A549 (cell line): ENCODE measurements around the gene PRR12. TPM values are rescaled to one million over a fixed set of nuclear protein-coding genes. Genes with fewer than 3 reads are reported as not detected.

Experiments used
- ATAC-seq, 2 experiments: fragments of 200-7000 bp in 1 of 2; fragments of >200 bp in 1 of 2; cut with Nextera tagmentation in 1 of 2; cut with Tn5 transposase in 1 of 2; 3 replicates each; pipeline versions ENCODE4 v1.8.0 to v1.9.1; 2018 to 2020; ENCODE audit warnings: mild to moderate bottlenecking in 1 of 2, moderate library complexity in 1 of 2
- CTCF ChIA-PET: fragments of 300-600 bp; sonication (Branson Sonifier 250); formaldehyde crosslinking; extraction: SDS; loops from one replicate; lab custom pipeline; 2021; ENCODE audit warnings: antibody characterized with exemption, inconsistent platforms; lab: Yijun Ruan, JAX
- POLR2A ChIA-PET: fragments of 350-600 bp; formaldehyde crosslinking; extraction: SDS; loops from one replicate; lab custom pipeline; 2021; ENCODE audit warnings: antibody characterized with exemption, inconsistent platforms; lab: Yijun Ruan, JAX
- DNase-seq, 2 experiments: peaks; one replicate each; pipeline versions ENCODE4 v3.0.0 to v3.0.0-alpha.2; 2011 to 2016; ENCODE audit warnings: low read depth in 1 of 2, low spot score in 1 of 2
- FAIRE-seq: peaks from 2 replicates; lab custom pipeline; 2011; peaks lifted over from hg19 to GRCh38; lab: Jason Lieb, UNC
- H3K27ac ChIP-seq, 2 experiments: fragments of >200 bp; sonication (Bioruptor Twin); formaldehyde crosslinking; 3 replicates each; pipeline ENCODE4 v1.5.1; 2016 to 2017
- H3K4me1 ChIP-seq: fragments of >200 bp; sonication (Bioruptor Twin); formaldehyde crosslinking; 3 replicates; pipeline ENCODE4 v1.6.1; 2016
- H3K4me2 ChIP-seq: fragments of >200 bp; sonication (Bioruptor Twin); formaldehyde crosslinking; 3 replicates; pipeline ENCODE4 v1.6.1; 2016
- H3K4me3 ChIP-seq: fragments of >200 bp; sonication (Bioruptor Twin); formaldehyde crosslinking; 3 replicates; pipeline ENCODE4 v1.5.1; 2016
- H3K9me3 ChIP-seq: fragments of >200 bp; sonication (Bioruptor Twin); formaldehyde crosslinking; 3 replicates; pipeline ENCODE4 v1.6.1; 2016
- BCL3 ChIP-seq: fragments of >200 bp; sonication (Bioruptor Twin); formaldehyde crosslinking; IDR thresholded peaks from 3 replicates; pipeline ENCODE4 v1.6.1; 2016
- CBX2 ChIP-seq: fragments of 200-600 bp; sonication (generic); IDR thresholded peaks from 2 replicates; pipeline ENCODE4 v1.6.1; 2016; ENCODE audit warnings: low read depth, mild to moderate bottlenecking, borderline replicate concordance
- CEBPB ChIP-seq, 2 experiments: fragments of >200 bp in 1 of 2; sonication (Bioruptor Twin) in 1 of 2; formaldehyde crosslinking in 1 of 2; IDR thresholded peaks; 2 replicates each; pipeline ENCODE4 v1.6.1; 2012 to 2016
- CHD2 ChIP-seq: fragments of 150-350 bp; IDR thresholded peaks from 2 replicates; pipeline ENCODE4 v1.6.1; 2014; ENCODE audit warnings: low read length; ENCODE audit not compliant: partially characterized antibody
- EHMT2 ChIP-seq: fragments of 200-600 bp; sonication (generic); IDR thresholded peaks from 2 replicates; pipeline ENCODE4 v1.6.1; 2016; ENCODE audit warnings: antibody characterized with exemption, low read depth, mild to moderate bottlenecking, moderate library complexity
- FOSL2 ChIP-seq, 2 experiments: fragments of 450-650 bp in 1 of 2; fragments of >200 bp in 1 of 2; sonication (Bioruptor Twin) in 1 of 2; formaldehyde crosslinking; IDR thresholded peaks; 2 replicates each; pipeline versions ENCODE4 v1.5.0 to v1.6.1; 2016 to 2020; ENCODE audit warnings: mild to moderate bottlenecking in 1 of 2, moderate library complexity in 1 of 2
- FOXS1 ChIP-seq: fragments of 250-450 bp; sonication (Bioruptor Pico); IDR thresholded peaks from 2 replicates; pipeline ENCODE4 v1.5.0; 2020; ENCODE audit warnings: mild to moderate bottlenecking, moderate library complexity
- GATA3 ChIP-seq: IDR thresholded peaks from 2 replicates; pipeline ENCODE4 v1.6.1; 2012; ENCODE audit warnings: borderline replicate concordance
- HEYL ChIP-seq: fragments of 250-450 bp; sonication (Bioruptor Pico); IDR thresholded peaks from 2 replicates; pipeline ENCODE4 v1.8.0; 2021; ENCODE audit warnings: mild to moderate bottlenecking, moderate library complexity
- HOXB13 ChIP-seq: fragments of 250-450 bp; sonication (Bioruptor Pico); IDR thresholded peaks from 2 replicates; pipeline ENCODE4 v1.5.0; 2020; ENCODE audit warnings: low read depth, mild to moderate bottlenecking, moderate library complexity
- NPAS2 ChIP-seq: fragments of 250-450 bp; sonication (Bioruptor Pico); IDR thresholded peaks from 2 replicates; pipeline ENCODE4 v1.8.0; 2022; ENCODE audit warnings: mild to moderate bottlenecking, moderate library complexity, borderline replicate concordance
- NR3C1 ChIP-seq: fragments of >200 bp; sonication (Bioruptor Twin); formaldehyde crosslinking; IDR thresholded peaks from 3 replicates; pipeline ENCODE4 v1.6.1; 2017
- RAD21 ChIP-seq, 2 experiments: fragments of >200 bp in 1 of 2; sonication (Bioruptor Twin) in 1 of 2; formaldehyde crosslinking in 1 of 2; IDR thresholded peaks in 1 of 2; conservative IDR thresholded peaks in 1 of 2; 2 replicates in 1 of 2; 3 replicates in 1 of 2; pipeline ENCODE4 v1.6.1; 2012 to 2018; ENCODE audit warnings: inconsistent platforms in 1 of 2
- SMC3 ChIP-seq: fragments of >200 bp; sonication (Bioruptor Twin); formaldehyde crosslinking; IDR thresholded peaks from 3 replicates; pipeline ENCODE4 v1.6.1; 2018; ENCODE audit warnings: inconsistent platforms
- SREBF2 ChIP-seq: fragments of 450-650 bp; IDR thresholded peaks from 2 replicates; pipeline ENCODE4 v1.6.1; 2014; ENCODE audit warnings: mild to moderate bottlenecking, moderate library complexity
- TFCP2L1 ChIP-seq: fragments of 250-450 bp; sonication (Bioruptor Pico); IDR thresholded peaks from 2 replicates; pipeline ENCODE4 v1.5.0; 2021; ENCODE audit warnings: mild to moderate bottlenecking
- USF2 ChIP-seq: fragments of 450-650 bp; IDR thresholded peaks from 2 replicates; pipeline ENCODE4 v1.6.1; 2014; ENCODE audit warnings: antibody characterized with exemption
- ZC3H11A ChIP-seq: fragments of 450-650 bp; IDR thresholded peaks from 2 replicates; pipeline ENCODE4 v1.6.1; 2014; ENCODE audit warnings: antibody characterized with exemption, mild to moderate bottlenecking
- ZFP36 ChIP-seq: fragments of 450-650 bp; IDR thresholded peaks from 2 replicates; pipeline ENCODE4 v1.6.1; 2014; ENCODE audit warnings: borderline replicate concordance; ENCODE audit not compliant: partially characterized antibody
- WGBS: methylation state at CpG from one replicate; pipeline ENCODE4 v1.1.6; 2017; ENCODE audit errors: missing lambda C conversion rate; 5-methylcytosine and 5-hydroxymethylcytosine counted together
- polyA plus RNA-seq, 4 experiments: library from polyadenylated mRNA; depleted of rRNA in 3 of 4; stranded (reverse); fragments of >200 nt; fragmentation: RNase III in 1 of 4; extraction: RNeasy Plus Mini Kit Qiagen cat#74134 plus additional on column Dnase treatment in 1 of 4; gene quantifications; 2 replicates in 3 of 4; 3 replicates in 1 of 4; pipeline ENCODE4 v1.2.3, GENCODE V29; 2011 to 2017
- TF ChIP-seq, protein P1 (sequence below): fragments of >200 bp; sonication (Bioruptor Twin); formaldehyde crosslinking; IDR thresholded peaks from 3 replicates; pipeline ENCODE4 v1.5.1; 2016
- TF ChIP-seq, protein P2 (sequence below): IDR thresholded peaks from 2 replicates; pipeline ENCODE4 v1.6.1; 2012
- TF ChIP-seq, protein P3 (sequence below): fragments of 200-600 bp; sonication (generic); IDR thresholded peaks from 2 replicates; pipeline ENCODE4 v1.6.1; 2016; ENCODE audit warnings: antibody characterized with exemption, mild to moderate bottlenecking, moderate library complexity

The PRR12 gene
- polyA plus RNA-seq, 2 of the 4 experiments (the other 2 are of a cell fraction): 0.78 to 15.6 TPM

DNA sequence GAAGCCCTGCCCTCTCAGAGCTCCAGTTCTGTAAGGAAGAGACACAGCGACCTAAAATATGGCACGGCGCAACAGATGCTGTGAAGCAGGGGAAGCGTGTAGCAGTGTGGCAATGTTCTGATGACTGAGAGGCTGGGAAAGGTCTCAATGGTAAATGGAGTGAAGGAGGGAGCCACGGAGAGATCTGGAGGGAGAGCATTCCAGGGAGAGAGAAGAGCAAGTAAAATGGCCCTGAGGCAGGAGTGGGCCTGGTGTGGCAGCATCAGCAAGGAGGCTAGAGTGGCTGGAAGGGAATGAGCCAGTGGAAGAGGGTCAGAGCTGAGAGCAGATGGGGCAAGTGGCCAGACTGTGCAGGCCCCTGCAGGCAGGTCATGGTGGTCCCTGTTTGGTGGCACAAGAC, 46.8 kb upstream of the PRR12 start:
- ATAC-seq: 0 out of 6 replicates have a peak, but pooled peaks of 1 of the 2 experiments have one; percentile 17
- Histone ChIP-seq H3K4me3 (no peak overlapping the region), H3K9me3 (no peaks in the 10 kb centered on the region)
- CTCF ChIA-PET: interaction anchor here (2.0 to 11.8 kb wide), 3 partner anchors 8 to 71 kb away, joined by 8 to 210 read pairs (median 22); partner anchors contain the start of gene FLT3LG
- peak; percentile 89 for TF ChIP-seq ZFP36
- no peak for TF ChIP-seq FOXS1 (CRISPR knock-in tag)
- TF ChIP-seq, all 56 proteins: peak for 1
- FAIRE-seq (no peak), DNase-seq (no peak)
- H3K4me1 ChIP-seq: 0 out of 3 replicates have a peak, but pooled peaks cover 3% of the 10 kb centered on the region
- POLR2A ChIA-PET: no interaction called here
- no peak overlapping the region for H3K27ac ChIP-seq
- 82% methylated on average over 5 of the region's 5 CpGs for WGBS
- H3K4me2 ChIP-seq: no peak overlapping the region

GRCh38 chr19:49546825-49547565, 44.0 kb upstream of the PRR12 start:
- CTCF ChIA-PET: interaction anchor here (0.6 to 19.1 kb wide), 48 partner anchors 11 to 815 kb away, joined by 3 to 426 read pairs (median 5); partner anchors contain the start of genes FLT3LG, GFY, NOSIP and PRMT1
- TF ChIP-seq, protein P1, sequence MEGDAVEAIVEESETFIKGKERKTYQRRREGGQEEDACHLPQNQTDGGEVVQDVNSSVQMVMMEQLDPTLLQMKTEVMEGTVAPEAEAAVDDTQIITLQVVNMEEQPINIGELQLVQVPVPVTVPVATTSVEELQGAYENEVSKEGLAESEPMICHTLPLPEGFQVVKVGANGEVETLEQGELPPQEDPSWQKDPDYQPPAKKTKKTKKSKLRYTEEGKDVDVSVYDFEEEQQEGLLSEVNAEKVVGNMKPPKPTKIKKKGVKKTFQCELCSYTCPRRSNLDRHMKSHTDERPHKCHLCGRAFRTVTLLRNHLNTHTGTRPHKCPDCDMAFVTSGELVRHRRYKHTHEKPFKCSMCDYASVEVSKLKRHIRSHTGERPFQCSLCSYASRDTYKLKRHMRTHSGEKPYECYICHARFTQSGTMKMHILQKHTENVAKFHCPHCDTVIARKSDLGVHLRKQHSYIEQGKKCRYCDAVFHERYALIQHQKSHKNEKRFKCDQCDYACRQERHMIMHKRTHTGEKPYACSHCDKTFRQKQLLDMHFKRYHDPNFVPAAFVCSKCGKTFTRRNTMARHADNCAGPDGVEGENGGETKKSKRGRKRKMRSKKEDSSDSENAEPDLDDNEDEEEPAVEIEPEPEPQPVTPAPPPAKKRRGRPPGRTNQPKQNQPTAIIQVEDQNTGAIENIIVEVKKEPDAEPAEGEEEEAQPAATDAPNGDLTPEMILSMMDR: peak; percentile 97
- TF ChIP-seq, protein P2, sequence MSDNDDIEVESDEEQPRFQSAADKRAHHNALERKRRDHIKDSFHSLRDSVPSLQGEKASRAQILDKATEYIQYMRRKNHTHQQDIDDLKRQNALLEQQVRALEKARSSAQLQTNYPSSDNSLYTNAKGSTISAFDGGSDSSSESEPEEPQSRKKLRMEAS: peak; percentile 60
- TF ChIP-seq ZC3H11A (no peak), SMC3 (peak; percentile 94), NR3C1 (no peak), RAD21 (conservative IDR thresholded peaks at IDR 0.05 in 1 of 2, IDR thresholded peaks at IDR 0.05 in 1 of 2) (peak; percentile 94 to 98), ZFP36 (no peak)
- DNase-seq (peak; percentile 91 to 94), FAIRE-seq (peak; percentile 100), ATAC-seq (peak; percentile 88 to 89)
- Histone ChIP-seq H3K27ac (peak overlapping the region in 1 of 2 experiments; percentile 29; a peak in 3 of 6 replicates), H3K4me3 (peak overlapping the region; percentile 23; the same call in 1 of the 3 replicates), H3K9me3 (no peaks in the 10 kb centered on the region), H3K4me1 (0 out of 3 replicates have a peak, but pooled peaks cover 3% of the 10 kb centered on the region), H3K4me2 (peak overlapping the region; percentile 76)
- 5% methylated on average over 9 of the region's 9 CpGs for WGBS
- POLR2A ChIA-PET: interaction anchor here (0.7 to 1.5 kb wide), 8 partner anchors 44 to 130 kb away, joined by 3 to 12 read pairs (median 4); partner anchors contain the start of genes ALDH16A1, PRMT1, RPS11 and SCAF1

- Histone ChIP-seq H3K4me1 (peaks cover 3% of the 10 kb centered on the region; the same call in 1 of the 3 replicates), H3K9me3 (no peaks in the 10 kb centered on the region), H3K4me2 (no peak overlapping the region), H3K4me3 (no peak overlapping the region), H3K27ac (no peak overlapping the region)
- ChIA-PET POLR2A (no interaction called here), CTCF (interaction anchor here (0.8 to 19.1 kb wide), 6 partner anchors 13 to 80 kb away, joined by 3 to 426 read pairs (median 48); partner anchors contain the start of genes FLT3LG, NOSIP and PRRG2)
- WGBS: 85% methylated on average over 13 of the region's 13 CpGs
- FAIRE-seq (no peak), ATAC-seq (no peak), DNase-seq (no peak)
- no peak for TF ChIP-seq NR3C1
- TF ChIP-seq CBX2: no peak
- TF ChIP-seq CEBPB (IDR thresholded peaks at IDR 0.05): no peak
- no peak for TF ChIP-seq USF2
- TF ChIP-seq, protein P3, sequence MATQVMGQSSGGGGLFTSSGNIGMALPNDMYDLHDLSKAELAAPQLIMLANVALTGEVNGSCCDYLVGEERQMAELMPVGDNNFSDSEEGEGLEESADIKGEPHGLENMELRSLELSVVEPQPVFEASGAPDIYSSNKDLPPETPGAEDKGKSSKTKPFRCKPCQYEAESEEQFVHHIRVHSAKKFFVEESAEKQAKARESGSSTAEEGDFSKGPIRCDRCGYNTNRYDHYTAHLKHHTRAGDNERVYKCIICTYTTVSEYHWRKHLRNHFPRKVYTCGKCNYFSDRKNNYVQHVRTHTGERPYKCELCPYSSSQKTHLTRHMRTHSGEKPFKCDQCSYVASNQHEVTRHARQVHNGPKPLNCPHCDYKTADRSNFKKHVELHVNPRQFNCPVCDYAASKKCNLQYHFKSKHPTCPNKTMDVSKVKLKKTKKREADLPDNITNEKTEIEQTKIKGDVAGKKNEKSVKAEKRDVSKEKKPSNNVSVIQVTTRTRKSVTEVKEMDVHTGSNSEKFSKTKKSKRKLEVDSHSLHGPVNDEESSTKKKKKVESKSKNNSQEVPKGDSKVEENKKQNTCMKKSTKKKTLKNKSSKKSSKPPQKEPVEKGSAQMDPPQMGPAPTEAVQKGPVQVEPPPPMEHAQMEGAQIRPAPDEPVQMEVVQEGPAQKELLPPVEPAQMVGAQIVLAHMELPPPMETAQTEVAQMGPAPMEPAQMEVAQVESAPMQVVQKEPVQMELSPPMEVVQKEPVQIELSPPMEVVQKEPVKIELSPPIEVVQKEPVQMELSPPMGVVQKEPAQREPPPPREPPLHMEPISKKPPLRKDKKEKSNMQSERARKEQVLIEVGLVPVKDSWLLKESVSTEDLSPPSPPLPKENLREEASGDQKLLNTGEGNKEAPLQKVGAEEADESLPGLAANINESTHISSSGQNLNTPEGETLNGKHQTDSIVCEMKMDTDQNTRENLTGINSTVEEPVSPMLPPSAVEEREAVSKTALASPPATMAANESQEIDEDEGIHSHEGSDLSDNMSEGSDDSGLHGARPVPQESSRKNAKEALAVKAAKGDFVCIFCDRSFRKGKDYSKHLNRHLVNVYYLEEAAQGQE: no peak
- no peak for TF ChIP-seq TFCP2L1
- no peak for TF ChIP-seq EHMT2
- TF ChIP-seq ZC3H11A: no peak
- TF ChIP-seq, protein P2: no peak
- no peak for TF ChIP-seq NPAS2 (CRISPR knock-in tag)
- TF ChIP-seq FOSL2 (IDR thresholded peaks at IDR 0.05): no peak
- TF ChIP-seq FOSL2 (CRISPR knock-in tag; IDR thresholded peaks at IDR 0.05): no peak
- TF ChIP-seq SREBF2: no peak
- TF ChIP-seq GATA3: no peak
- TF ChIP-seq CHD2: no peak
- no peak for TF ChIP-seq HOXB13
- TF ChIP-seq BCL3: no peak
- TF ChIP-seq HEYL (CRISPR knock-in tag): no peak
These were observed 41.9 kb upstream of the PRR12 start for GRCh38 chr19:49549045-49549444.
